ENCODE data around the gene DCDC1.
"Not testable (repeated sequence)": the region's sequence is repeated elsewhere in the genome, so short reads cannot be mapped to it uniquely, and the experiment has no call there.

DCDC1 gene

DNA sequence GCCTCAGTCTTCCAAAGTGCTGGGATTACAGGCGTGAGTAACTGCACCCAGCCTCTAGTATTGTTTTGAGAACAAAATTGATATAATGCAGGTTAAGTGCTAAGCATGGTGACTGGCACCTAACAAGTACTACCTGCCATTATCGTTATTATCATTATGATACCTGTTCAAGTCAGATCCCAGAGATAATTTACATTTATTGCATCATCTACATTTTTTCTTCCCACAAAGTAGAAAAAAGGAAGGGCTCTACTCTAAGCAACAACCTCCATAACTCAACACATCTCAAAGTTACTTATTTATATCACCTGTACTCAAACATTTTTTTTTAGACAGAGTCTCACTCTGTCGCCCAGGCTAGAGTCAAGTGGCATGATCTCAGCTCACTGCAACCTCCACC is 42.1 kb downstream of the DCDC1 start:
- DNase-seq, result no peak

DNA sequence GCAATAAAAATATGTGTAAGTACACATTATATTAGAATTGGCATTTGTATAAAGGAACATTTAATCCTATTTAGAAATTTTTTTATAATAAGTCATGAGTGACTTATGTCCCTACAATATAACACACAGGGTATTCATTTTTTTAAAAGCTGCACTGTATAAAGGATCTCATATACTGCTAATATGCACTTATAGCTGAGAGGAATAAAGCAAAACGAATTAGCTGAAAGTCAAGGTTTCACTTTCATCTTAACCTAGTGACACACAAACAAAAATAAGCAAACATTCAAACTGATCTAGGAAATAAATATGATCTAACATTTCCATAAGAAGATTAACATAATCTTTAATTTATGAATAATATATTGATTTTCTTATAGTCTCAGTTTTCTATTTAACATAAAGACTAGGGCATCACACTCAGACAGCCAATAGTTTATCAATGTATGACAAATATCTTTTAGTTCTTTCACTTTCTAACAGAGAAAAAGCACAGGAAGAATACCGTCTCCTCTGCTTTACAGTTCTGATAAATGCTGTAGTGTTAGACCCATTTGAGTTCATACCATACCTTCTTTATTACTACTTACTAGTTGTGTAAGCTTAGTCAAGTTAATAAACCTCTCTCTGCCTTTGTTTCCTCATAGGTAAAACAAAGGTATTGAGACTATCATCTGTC is 42.9 kb downstream of the DCDC1 start:
- no peak for DNase-seq

DNA sequence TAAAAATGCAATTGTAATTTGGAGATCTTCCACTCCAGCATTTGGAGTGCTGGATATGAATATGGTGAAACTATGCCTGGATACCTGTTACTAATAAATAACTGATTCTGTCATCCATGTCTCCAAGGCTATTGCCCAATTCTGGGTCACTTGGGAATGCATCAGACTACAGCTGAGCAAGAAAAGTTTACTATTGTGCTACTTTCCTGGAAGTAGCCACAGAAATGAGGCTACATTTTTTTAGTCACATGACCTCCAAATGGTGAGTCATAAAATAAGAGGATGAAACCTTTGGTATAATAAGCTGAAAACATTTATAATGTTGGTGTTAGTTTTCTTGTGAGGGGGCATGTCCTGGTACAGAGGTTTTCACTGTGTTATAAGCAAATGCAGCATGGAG is 44.4 kb downstream of the DCDC1 start:
- DNase-seq, result peak; percentile 24

DNA sequence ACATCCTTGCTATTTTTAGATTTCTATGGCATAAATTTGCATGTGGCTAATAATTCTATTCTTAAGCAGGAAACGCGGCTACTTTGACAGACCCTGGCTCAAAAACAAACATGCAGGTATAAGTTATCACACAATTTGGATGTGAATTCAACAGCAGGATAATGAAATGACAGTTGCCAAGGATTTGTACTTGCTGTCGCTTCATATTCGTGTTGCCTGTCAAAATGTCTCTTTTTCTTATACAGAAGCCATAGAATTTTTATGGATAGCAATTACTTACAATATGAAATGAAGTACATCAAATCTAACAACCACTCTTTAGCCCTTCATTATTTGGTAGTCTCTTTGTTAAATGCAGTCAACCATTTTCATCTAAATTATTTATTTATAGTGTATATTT is 46.4 kb downstream of the DCDC1 start:
- DNase-seq, result no peak

DNA sequence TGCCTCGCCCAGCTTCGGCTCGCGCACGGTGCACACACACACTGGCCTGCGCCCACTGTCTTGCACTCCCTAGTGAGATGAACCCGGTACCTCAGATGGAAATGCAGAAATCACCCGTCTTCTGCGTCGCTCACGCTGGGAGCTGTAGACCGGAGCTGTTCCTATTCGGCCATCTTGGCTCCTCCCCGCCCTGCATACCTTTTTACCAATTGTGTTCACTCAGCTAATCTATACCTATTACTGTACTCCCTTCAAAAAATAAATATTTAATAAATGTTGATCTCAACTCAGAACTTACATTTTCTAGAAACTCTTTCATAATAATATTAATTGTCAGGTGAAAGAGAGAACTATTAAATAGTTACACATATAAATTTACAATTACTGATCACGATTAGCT is 48.0 kb downstream of the DCDC1 start:
- DNase-seq, result not testable (repeated sequence)

DNA sequence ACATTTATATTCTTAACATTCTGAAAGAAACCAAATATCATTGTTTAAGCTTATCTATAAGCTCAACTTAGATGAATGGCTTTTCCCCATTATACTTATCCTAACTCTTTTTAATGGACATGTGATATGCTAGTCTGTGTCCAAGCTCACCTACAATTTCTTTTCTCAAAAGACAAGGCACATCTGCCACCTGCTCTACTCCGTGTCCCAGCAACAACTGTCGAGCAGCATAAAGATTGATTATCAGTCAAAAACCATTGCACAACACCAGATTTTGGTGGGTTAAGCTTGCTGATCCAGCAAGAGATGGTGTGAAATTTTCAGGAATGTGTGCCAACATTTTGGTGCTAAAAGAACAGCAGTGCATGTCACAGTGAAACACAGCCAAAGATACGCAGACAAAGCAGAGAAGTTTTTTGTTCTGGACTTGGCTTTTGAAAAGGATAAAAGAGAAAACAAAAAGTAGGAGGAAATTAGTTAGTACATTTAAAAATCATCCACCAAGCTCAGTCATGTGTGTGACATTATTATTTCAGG is 65.8 kb downstream of the DCDC1 start:
- peak; percentile 49 for DNase-seq

DNA sequence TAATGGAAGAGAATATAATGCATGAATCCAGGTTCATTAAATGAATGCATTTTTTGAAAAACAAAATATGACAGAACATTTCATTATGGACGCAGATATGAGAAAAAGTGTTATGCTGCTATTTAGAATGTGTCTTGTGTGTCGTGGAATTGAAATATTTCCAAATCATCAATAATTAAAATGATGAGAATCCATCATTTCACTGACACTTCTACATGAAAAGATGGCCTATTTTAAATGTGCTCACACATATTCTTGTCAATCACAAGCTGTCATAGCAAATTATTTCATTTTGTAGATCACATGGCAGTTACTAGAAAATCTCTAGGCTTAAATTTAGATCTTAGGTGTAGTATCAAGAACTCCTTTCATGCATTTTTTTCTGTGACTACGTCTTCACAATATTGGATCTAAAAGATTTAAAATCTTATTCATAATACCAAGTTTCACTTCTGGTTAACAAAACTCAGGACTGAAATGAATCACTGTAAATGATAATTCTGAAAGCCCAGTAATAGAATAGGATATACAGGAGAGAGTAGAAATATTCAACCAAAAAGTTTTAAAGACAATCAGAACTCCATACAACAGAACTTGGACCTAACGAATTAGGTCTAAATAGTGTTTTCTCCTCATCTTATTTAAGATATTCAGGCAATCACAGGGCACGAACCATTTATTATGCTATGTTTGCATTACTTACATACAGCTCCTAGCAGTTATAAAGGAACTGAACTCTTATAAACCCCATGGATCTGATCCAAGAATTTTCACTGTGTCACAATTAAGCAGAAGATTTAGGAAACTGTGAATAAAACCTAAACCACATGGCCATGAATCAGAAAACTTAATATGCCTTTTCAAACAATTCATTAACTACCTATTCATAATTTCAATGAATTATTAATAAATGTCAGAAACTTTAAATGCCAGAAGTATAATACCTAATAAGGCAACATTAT is 67.7 kb downstream of the DCDC1 start:
- no peak for DNase-seq

DNA sequence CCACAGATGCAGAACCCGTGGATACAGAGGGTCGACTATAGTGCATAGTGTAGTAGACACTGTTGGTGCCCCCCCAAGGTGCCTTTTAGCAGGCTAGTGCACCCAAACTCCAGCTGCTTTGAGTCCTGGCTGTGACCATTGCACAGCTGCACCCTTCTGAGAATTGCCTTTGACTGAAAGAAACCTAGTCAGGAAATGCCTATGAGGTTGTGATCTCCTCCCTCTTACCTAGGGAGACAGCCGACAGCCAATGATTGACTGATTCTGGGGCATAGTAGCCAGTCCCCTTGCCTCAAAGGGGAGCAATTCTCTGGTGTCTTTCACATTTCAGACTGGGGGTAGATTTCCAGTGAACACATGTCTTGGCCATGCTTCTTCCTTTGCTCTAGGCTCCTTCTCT is 74.2 kb downstream of the DCDC1 start:
- DNase-seq, result no peak

DNA sequence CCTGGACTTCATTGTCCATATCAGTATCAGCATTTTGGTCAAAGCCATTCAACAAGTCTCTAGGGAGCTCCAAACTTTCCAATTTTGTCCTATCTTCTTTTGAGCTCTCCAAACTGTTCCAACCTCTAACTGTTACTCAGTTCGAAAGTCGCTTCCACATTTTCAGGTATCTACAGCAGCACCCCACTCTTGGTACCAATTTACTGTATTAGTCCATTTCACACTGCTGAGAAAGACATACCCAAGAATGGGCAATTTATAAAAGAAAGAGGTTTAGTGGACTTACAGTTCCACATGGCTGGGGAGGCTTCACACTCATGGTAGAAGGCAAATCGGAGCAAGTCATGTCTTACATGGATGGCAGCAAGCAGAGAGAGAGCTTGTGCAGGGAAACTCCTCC is 96.0 kb downstream of the DCDC1 start:
- not testable (repeated sequence) for DNase-seq

DNA sequence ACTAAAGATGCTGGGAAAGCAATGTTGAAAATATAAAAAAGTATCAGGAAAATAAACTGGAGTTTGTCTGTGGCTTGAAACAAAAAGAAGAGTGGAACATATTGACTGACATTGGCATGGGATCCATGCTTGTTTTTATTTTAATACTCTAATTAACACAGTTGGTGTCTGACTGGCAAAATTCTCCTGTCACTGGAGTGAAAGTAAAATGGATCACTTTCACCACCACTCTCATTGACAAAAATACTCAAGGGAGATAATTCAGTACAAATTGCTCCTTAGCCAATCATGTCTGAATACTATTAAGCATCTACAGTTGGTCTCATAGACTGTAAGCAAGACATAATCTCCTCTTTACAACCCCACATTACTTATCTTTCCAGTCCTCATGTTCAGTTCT is 101.8 kb downstream of the DCDC1 start:
- DNase-seq, result no peak

DNA sequence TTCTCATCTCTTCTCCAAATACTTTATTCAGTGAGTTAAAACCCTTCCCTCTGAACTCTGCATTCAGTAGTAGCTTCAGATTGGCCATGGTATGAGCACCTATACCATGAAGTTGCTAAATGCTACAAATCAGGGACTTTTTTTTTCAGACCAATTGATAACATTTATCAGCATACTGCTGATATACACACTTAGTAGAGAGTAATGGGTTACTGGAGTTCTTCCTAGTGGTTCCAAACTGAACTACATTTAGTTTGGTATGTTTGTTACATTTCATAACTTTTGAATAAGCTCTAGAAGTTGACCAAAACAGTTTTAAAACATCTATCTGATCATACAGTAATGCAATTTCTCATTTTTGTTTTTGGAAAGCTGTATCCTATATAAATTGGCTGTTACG is 104.7 kb downstream of the DCDC1 start:
- DNase-seq, result no peak

DNA sequence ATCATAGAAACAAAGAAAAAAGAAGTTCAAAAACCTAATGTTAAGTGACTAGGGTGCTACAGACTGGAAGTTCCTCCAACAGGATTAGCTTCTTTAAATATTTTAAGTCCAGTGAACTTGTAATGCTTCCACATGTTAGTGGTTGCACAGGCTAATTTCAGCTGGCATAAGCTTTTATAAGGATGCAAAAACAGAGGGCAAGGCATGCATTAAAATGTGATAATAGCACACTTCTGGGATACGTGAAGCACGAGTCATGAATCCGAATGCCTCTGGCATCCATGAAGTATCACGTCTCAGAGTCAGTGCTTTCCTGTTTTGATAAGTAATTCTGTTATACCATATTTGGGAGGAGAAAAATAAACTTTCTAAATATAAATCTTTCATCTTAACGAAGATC is 106.8 kb downstream of the DCDC1 start:
- DNase-seq, result peak; percentile 19

DNA sequence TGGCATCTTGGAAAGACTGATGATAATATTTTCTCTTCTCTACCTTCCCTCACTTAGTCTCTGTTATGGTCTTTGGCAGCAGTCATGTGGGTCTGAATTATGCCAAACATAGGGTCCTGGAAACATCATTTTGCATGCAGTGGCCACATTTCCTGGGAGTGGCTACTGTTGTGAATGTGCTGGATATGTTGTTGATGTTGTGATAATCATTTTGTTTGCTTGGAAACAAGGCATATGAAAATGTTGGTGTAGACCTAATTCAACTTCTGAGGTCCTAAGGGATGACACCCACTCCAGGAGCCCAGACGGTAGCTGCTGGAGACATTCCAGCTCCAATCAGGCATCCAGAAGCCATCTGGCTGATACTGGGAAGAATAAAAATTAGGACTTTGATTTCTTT is 109.7 kb downstream of the DCDC1 start:
- no peak for DNase-seq

DNA sequence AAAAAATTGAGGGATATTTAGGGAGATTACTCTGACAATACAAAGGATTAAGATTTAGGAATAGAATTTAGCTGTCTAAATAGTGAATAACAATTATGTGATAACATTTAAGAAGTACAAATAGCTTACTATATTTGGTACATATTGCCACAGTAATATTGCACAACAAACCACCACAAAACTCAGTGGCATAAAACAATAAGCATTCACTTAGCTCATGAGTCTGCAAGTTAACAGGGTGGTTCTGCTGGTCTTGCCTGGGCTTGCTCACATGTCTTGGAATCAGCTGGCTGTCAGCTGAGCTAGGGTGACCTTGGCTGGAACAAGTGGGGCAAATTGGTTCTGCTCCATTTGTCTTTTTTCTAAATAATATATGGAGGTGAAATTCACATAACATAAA is 115.1 kb downstream of the DCDC1 start:
- peak; percentile 22 for DNase-seq

DNA sequence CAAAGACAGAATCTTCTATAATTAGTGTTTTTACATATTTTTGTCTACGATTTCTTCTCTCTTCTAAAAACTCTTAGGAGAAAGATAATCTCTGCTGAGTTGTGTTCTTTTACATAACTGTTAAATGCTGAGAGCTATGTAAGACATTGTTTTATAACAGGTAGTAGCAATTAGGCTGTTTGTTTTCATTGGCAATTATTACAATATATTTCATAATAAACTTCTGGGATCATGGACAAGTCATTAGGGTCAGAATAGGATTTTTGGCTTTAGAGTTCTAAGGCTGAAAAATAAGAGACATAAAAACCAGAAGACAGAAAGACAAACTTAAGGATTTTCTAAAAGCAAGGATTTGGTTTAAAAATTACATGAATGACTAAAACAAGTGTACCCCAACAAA is 120.8 kb downstream of the DCDC1 start:
- no peak for DNase-seq

DNA sequence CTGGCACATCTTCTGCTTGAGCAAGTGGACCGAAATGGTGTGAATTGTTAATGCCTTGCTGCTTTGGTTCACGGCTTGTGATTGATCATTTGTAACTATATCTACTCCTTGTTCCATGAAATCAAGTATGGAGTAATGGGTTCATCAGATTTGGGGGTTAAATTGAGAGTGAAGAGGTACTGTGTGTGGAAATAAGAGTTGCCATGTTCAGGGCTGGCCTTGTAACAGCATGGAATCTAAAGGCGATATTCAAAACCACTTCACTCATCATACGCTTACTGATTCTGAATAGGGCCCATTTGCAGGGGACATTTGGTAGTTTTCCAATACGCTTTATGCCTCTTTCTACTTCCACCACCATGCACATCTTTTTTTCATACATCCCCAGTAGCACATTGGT is 122.2 kb downstream of the DCDC1 start:
- DNase-seq, result peak; percentile 67

DNA sequence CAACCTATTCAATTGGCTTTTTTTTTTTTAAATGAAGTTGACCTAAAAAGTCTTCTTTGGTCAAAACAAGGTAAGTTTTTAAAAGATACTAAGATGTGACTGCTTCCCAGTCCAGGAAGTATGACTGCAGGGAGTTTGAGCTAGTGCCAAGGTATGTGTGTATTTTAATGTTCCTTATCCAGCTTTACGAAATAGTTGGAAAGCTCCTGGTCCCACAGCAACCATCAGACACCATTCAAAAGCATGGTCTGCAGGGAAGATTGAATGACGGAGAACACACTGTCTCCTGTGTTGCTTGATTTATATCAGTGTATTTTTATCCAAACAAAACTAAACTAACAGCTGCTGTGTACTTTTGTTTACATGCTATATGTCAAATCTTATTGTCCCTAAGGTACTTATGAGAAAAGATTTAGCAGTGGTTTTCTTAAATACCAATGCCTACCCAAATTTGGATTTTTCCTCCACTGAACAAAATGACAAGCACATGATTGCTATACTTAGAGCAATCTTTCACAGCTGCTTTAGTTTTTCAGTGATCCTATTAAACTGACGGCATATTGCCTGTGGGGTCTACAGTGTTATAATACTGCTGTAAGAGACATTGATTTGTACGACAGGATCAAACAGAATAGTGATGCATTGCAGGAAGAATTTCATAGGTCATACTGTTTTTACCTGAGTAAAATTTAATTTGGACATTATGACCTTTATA is 122.9 kb downstream of the DCDC1 start:
- DNase-seq, result no peak

DNA sequence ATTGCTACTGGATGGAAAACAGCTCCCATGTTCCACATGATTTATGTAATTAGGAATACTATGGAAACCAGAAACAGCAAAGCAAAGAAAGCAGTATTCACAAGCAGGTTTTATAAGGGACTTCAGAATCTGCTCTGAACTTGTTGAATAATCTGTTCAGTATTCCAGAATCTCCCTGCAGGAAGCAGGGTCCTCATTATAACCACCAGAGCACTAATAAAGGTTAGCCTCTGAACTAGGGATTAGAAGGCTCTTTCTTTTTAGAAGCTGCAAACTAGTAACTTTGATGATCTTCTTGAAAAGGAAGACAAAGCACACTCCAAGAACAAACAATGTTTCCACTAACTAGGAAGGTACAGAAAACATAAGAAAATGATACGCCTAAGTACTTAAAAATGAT is 125.8 kb downstream of the DCDC1 start:
- DNase-seq, result no peak

DNA sequence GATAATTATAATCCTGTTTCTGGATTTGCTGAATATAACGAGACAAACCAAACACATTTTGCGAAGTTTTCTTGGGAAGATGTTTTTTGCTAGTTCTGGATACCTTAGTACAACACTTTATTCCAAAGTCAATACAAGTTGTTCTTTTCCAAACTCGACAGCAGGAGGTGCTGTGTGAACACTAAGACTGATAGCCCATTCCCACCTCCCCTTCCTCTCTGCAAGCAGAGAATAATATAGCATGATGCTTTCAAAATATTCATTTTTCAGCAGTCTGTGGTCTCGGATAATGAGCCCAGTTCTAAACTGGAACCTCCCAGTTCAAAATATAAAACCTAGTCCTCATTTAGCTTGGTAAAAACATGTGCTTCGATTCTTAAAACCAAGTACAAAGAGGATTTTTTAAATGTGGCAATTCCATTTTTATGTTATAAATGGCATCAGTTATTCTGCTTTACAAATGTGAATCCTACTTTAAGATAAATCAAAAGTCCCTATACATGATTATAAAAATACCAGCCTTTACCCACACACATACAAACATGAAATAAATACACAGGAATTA is 129.1 kb downstream of the DCDC1 start:
- DNase-seq, result peak; percentile 92

DNA sequence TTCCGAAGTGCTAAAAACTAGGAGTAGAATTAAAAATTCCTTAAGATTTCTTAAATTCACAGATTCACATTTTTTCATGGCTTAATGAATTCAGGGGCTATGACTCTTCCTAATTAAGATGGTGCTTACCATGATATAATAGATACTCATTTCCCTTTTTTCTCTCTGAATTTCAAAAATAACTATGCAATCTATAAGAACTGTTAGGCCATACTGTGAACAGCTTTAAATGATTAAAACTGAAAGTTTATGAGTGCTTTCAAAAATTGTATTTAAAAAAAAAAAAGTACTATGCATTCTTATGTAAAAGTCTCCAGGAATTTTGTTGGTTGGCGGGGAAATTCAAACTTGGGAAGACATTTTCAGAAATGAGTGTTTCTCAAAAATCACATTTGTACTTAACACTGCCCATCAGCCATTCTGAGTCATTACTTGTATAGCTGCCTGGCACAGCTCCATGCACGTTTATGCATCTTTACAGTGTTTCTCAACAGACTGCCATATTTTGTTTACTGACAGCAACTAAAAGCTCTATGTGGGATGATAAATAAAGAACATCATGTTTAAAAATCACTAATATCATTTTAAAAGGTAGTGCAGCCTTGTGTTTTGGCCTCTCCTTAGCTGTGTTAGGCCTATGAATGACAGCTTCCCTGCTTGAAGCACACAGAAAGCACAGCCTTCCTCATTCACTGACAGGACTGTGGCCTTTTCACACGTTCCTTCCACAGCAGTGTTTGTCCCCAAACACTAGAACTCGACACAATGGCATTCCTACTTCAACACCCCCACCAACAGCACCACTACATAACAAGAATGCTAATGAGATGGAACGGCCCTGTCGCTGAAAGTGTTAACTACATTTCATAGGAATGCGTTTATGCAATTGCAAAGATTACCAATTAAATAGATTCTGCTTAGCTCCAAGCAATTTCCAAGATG is 131.4 kb downstream of the DCDC1 start:
- peak; percentile 77 for DNase-seq

DNA sequence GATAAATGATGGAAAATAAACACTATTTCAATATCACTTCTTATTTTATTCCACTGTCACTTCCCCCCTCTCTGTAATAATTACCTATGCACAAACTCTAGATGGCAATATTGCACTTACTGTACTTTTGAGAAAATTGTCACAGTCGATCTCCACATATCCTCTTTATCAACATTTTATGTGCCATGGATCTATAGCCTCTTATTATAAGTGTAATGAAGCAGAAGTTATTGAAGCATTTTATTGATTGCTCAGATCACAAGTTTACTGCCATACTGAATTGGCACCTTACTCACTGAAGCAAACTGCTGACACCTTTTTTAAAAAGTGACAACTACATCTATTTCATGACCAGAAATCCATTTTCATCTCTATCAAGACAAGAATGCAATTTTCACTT is 133.4 kb downstream of the DCDC1 start:
- DNase-seq, result peak; percentile 61

DNA sequence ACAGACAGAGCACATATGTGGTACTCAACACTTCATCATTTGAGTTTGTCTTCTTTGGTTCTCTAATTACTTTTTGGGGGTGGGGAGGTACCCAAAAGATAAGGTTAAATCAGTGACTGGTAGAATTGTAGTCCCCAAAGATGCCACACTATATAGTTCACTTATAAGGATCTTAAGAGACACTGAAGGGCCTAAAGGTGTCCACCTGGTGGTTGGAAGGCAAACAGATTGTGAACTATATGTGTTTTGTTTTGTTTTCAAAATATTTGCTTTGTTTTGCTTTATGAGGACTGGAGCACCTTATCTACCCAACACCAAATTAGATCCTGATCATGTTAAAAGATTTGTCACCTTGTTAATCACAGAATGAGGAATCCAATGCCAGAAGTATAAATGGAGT is 136.1 kb downstream of the DCDC1 start:
- no peak for DNase-seq
